Suprapubic skin (tissue), 3 donors: ENCODE results near the gene PSMB3.

Source experiments
- POLR2A ChIP-seq, 2 donors: fragments of 450-650 bp; IDR thresholded peaks; one replicate each; pipeline ENCODE4 v1.6.1; 2017; ENCODE audit warnings: antibody characterized with exemption in 2 of 2, mild to moderate bottlenecking in 2 of 2, moderate library complexity in 2 of 2
- TF ChIP-seq, protein P1 (sequence below), 2 donors: fragments of 200-600 bp in 1 of 2; fragments of 450-650 bp in 1 of 2; sonication (generic) in 1 of 2; IDR thresholded peaks; one replicate each; pipeline ENCODE4 v1.5.1; 2016 to 2019; ENCODE audit warnings: antibody characterized with exemption in 2 of 2, mild to moderate bottlenecking in 1 of 2, moderate library complexity in 1 of 2

DNA sequence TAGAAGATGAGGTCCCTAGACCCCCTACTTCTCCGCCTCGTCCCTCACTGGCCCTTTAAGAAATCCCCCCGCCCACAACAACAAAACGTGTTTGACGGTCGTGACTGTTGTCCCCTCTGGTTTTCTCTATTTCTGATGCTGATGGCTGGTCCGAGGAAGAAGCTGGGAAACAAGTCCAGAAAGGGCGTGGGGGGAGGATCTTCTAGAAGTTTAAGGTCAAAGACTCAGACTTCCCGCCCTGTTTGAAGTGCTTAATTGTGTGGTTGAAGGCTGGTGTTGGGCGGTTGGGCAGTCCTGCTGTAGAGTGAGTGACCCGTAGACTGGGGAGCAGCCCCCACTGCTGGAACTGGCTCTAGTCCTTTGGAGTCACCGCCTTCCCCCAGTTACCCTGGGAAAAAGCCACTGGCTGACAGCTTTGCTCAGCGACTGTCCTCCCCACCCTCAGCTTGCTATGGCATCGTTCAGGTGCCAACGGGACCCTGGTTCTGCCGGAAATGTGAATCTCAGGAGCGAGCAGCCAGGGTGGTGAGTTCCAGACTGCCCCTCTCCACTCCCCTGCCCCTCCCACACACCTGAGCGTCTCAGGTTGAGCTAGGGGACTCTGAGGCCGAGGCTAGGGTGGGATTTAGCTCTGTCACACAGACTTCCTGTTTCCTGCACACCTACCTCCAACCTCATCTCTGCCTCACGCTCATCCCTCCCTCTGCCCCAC is 45.9 kb upstream of the PSMB3 start:
- TF ChIP-seq, protein P1, sequence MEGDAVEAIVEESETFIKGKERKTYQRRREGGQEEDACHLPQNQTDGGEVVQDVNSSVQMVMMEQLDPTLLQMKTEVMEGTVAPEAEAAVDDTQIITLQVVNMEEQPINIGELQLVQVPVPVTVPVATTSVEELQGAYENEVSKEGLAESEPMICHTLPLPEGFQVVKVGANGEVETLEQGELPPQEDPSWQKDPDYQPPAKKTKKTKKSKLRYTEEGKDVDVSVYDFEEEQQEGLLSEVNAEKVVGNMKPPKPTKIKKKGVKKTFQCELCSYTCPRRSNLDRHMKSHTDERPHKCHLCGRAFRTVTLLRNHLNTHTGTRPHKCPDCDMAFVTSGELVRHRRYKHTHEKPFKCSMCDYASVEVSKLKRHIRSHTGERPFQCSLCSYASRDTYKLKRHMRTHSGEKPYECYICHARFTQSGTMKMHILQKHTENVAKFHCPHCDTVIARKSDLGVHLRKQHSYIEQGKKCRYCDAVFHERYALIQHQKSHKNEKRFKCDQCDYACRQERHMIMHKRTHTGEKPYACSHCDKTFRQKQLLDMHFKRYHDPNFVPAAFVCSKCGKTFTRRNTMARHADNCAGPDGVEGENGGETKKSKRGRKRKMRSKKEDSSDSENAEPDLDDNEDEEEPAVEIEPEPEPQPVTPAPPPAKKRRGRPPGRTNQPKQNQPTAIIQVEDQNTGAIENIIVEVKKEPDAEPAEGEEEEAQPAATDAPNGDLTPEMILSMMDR (IDR thresholded peaks at IDR 0.05) = no peak
- TF ChIP-seq POLR2A (IDR thresholded peaks at IDR 0.05) = no peak
